GM19239 (cell line): ENCODE results near the gene CDC42SE2.

ENCODE experiments used
- DNase-seq: peaks from one replicate; pipeline ENCODE4 v3.0.0; 2011; ENCODE audit warnings: low spot score; ENCODE audit not compliant: insufficient read length
- FAIRE-seq: peaks from 2 replicates; lab custom pipeline; 2011; peaks lifted over from hg19 to GRCh38; lab: Jason Lieb, UNC

The CDC42SE2 gene

GRCh38 chr5:131263648-131264450, at the start of gene CDC42SE2:
CDC42SE2 (plus strand) TSS chr5:131264053; CDS start chr5:131359494, 95,441 bp downstream.
- peak; percentile 43 for DNase-seq
- FAIRE-seq: peak; percentile 40

- peak; percentile 49 for FAIRE-seq
- DNase-seq: no peak
These were observed 49.1 kb upstream of the CDC42SE2 start for GRCh38 chr5:131214609-131215227.

- FAIRE-seq (no peak), DNase-seq (no peak)
These were observed 46.1 kb upstream of the CDC42SE2 start for GRCh38 chr5:131217791-131218190.

GRCh38 chr5:131218392-131218791, 45.5 kb upstream of the CDC42SE2 start:
- FAIRE-seq (peak; percentile 83), DNase-seq (no peak)

- FAIRE-seq (no peak), DNase-seq (no peak)
These were observed 43.3 kb upstream of the CDC42SE2 start for GRCh38 chr5:131220566-131220965.

- DNase-seq (no peak), FAIRE-seq (peak; percentile 65)
These were observed 42.7 kb upstream of the CDC42SE2 start for GRCh38 chr5:131221008-131221703.

- DNase-seq: no peak
- no peak for FAIRE-seq
These were observed 42.0 kb upstream of the CDC42SE2 start for GRCh38 chr5:131221888-131222287.

GRCh38 chr5:131222731-131223130, 41.1 kb upstream of the CDC42SE2 start:
- FAIRE-seq: no peak
- no peak for DNase-seq

- FAIRE-seq: no peak
These were observed 40.0 kb upstream of the CDC42SE2 start for GRCh38 chr5:131223751-131224386.

GRCh38 chr5:131224387-131225201, 39.3 kb upstream of the CDC42SE2 start:
- FAIRE-seq (peak; percentile 98), DNase-seq (peak; percentile 19)

More at GRCh38 chr5:131223751-131224386, 40.0 kb upstream of the CDC42SE2 start:
- DNase-seq: no peak

- DNase-seq (no peak), FAIRE-seq (no peak)
These were observed 38.4 kb upstream of the CDC42SE2 start for GRCh38 chr5:131225282-131225974.

GRCh38 chr5:131226899-131227298, 37.0 kb upstream of the CDC42SE2 start:
- FAIRE-seq (no peak), DNase-seq (no peak)

GRCh38 chr5:131228646-131229045, 35.2 kb upstream of the CDC42SE2 start:
- no peak for FAIRE-seq
- no peak for DNase-seq

GRCh38 chr5:131229623-131230022, 34.2 kb upstream of the CDC42SE2 start:
- no peak for DNase-seq
- no peak for FAIRE-seq

GRCh38 chr5:131230406-131230805, 33.4 kb upstream of the CDC42SE2 start:
- DNase-seq (no peak), FAIRE-seq (peak; percentile 99)

GRCh38 chr5:131239686-131240085, 24.2 kb upstream of the CDC42SE2 start:
- FAIRE-seq (no peak), DNase-seq (no peak)

GRCh38 chr5:131242728-131243255, 21.1 kb upstream of the CDC42SE2 start:
- DNase-seq (no peak), FAIRE-seq (peak; percentile 72)

- DNase-seq: no peak
- FAIRE-seq: peak; percentile 72
These were observed 18.5 kb upstream of the CDC42SE2 start for GRCh38 chr5:131245312-131245711.

- FAIRE-seq: no peak
- DNase-seq: no peak
These were observed 17.9 kb upstream of the CDC42SE2 start for GRCh38 chr5:131245948-131246347.
